ENCODE data around the gene OPALIN. TPM values are rescaled to one million over a fixed set of nuclear protein-coding genes. Genes with fewer than 3 reads are reported as not detected.

Gene OPALIN
- total and polyA plus RNA-seq, 2 donors (not counting 1 experiment from before 2014, with no cell fraction given) = not detected

DNA sequence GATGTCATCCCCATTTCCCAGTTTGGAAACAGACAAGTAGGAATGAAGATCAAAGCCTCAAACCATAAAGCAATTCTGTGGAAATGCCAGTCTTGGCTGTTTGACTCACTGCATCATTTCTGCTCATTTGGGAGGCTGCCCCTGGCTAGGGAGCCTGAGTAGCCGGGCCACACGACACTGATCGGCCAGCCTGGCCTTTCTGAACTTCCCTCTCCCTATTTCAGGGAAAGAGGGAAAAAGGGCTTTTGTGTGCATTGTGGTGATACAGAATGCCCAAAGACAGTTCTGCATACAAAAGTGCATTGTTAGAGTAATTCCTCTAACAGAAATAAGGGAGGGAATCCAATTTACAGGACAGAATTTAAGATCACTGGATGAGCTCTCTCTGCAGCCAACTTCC lies 41.7 kb upstream of the OPALIN start:
- no peak overlapping the region for H3K9ac ChIP-seq (ENCODE audit: low read length)
- intact Hi-C loops (cut with micrococcal nuclease) = no loop called here
- no peak overlapping the region for H2AFZ ChIP-seq (ENCODE audit: insufficient read depth, low read depth, low read length, poor library complexity, severe bottlenecking)
- no CpG with 5 or more reads among the region's 3 CpGs for WGBS (ENCODE audit: insufficient coverage)
- Mint-ChIP-seq H3K27ac (no peak overlapping the region), H3K4me1 (peaks cover 1% of the 10 kb centered on the region), H3K9me3 (ENCODE audit: insufficient read depth) (no peaks in the 10 kb centered on the region), H3K27me3 (peaks cover 38% of the 10 kb centered on the region), H3K4me3 (no peak overlapping the region)
- H3K79me2 ChIP-seq (ENCODE audit: control insufficient read depth, insufficient read depth, low read length) = no peaks in the 10 kb centered on the region
- H3K27ac ChIP-seq (ENCODE audit: low read length in 2 of 2) = no peak overlapping the region
- no peaks in the 10 kb centered on the region for H4K20me1 ChIP-seq (ENCODE audit: control insufficient read depth, insufficient read depth, low read length, poor library complexity, severe bottlenecking)
- H3K9me3 ChIP-seq (ENCODE audit: control extremely low read depth in 1 of 3, control insufficient read depth in 2 of 3, insufficient read depth in 1 of 3, low read length in 2 of 3) = no peaks in the 10 kb centered on the region
- ChIA-PET POLR2A (no interaction called here), CTCF (no interaction called here)
- no peak overlapping the region for H3K4me2 ChIP-seq (replicated peaks; ENCODE audit: low read depth, low read length, poor library complexity, severe bottlenecking)
- peaks cover 0 to 7% of the 10 kb centered on the region in 2 donors for H3K4me1 ChIP-seq (ENCODE audit: control insufficient read depth in 2 of 2, insufficient read depth in 2 of 2, low read length in 2 of 2)
- H3K27me3 ChIP-seq (replicated peaks in 1 of 4; ENCODE audit: control extremely low read depth in 1 of 4, control insufficient read depth in 3 of 4, insufficient read depth in 4 of 4, low read length in 3 of 4) = peaks cover 0 to 14% (median 5%) of the 10 kb centered on the region in 4 experiments
- ATAC-seq (ENCODE audit: low read depth) = no peak
- H3K4me3 ChIP-seq (ENCODE audit: control extremely low read depth in 1 of 5, extremely low read depth in 1 of 5, insufficient read depth in 1 of 5, low read depth in 2 of 5, low read length in 4 of 5) = no peak overlapping the region
- no peak for DNase-seq
- TF ChIP-seq, protein P1, sequence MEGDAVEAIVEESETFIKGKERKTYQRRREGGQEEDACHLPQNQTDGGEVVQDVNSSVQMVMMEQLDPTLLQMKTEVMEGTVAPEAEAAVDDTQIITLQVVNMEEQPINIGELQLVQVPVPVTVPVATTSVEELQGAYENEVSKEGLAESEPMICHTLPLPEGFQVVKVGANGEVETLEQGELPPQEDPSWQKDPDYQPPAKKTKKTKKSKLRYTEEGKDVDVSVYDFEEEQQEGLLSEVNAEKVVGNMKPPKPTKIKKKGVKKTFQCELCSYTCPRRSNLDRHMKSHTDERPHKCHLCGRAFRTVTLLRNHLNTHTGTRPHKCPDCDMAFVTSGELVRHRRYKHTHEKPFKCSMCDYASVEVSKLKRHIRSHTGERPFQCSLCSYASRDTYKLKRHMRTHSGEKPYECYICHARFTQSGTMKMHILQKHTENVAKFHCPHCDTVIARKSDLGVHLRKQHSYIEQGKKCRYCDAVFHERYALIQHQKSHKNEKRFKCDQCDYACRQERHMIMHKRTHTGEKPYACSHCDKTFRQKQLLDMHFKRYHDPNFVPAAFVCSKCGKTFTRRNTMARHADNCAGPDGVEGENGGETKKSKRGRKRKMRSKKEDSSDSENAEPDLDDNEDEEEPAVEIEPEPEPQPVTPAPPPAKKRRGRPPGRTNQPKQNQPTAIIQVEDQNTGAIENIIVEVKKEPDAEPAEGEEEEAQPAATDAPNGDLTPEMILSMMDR (IDR thresholded peaks at IDR 0.05) = no peak
- no peak for TF ChIP-seq EZH2 (IDR thresholded peaks at IDR 0.05; ENCODE audit: borderline replicate concordance, insufficient read depth, low read depth, low read length, poor library complexity, severe bottlenecking)
- no peaks in the 10 kb centered on the region for H3K36me3 ChIP-seq (replicated peaks in 1 of 2; ENCODE audit: control extremely low read depth in 1 of 2, control insufficient read depth in 1 of 2, extremely low read depth in 1 of 2, insufficient read depth in 2 of 2, low read length in 1 of 2)

DNA sequence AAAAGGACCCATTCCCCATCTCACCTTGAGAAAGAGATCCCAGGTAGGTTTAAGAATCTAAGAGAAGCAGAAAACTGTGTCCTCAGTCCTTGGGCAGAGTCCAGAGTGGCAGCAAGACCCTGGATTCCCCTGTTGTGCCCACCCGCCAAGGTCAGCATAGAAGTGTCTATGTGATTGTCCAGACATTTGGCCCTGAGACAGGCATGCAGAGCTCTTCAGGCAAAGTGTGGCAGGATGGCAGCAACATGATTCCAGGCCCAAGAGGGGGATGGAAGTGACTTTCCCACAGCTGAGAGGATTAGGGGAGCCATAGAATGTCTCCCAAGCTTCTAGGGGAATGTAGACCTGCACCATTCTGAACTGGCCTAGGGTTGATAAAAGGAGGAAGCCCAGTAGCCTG lies 39.1 kb upstream of the OPALIN start:
- Histone ChIP-seq H3K27ac (ENCODE audit: low read length in 2 of 2) (no peak overlapping the region), H3K4me2 (replicated peaks; ENCODE audit: low read depth, low read length, poor library complexity, severe bottlenecking) (no peak overlapping the region), H3K4me1 (ENCODE audit: control insufficient read depth in 2 of 2, insufficient read depth in 2 of 2, low read length in 2 of 2) (peaks cover 0 to 7% of the 10 kb centered on the region in 2 donors), H3K4me3 (ENCODE audit: control extremely low read depth in 1 of 5, extremely low read depth in 1 of 5, insufficient read depth in 1 of 5, low read depth in 2 of 5, low read length in 4 of 5) (no peak overlapping the region), H4K20me1 (ENCODE audit: control insufficient read depth, insufficient read depth, low read length, poor library complexity, severe bottlenecking) (no peaks in the 10 kb centered on the region), H3K36me3 (replicated peaks in 1 of 2; ENCODE audit: control extremely low read depth in 1 of 2, control insufficient read depth in 1 of 2, extremely low read depth in 1 of 2, insufficient read depth in 2 of 2, low read length in 1 of 2) (no peaks in the 10 kb centered on the region), H3K9ac (ENCODE audit: low read length) (no peak overlapping the region), H3K27me3 (replicated peaks in 1 of 4; ENCODE audit: control extremely low read depth in 1 of 4, control insufficient read depth in 3 of 4, insufficient read depth in 4 of 4, low read length in 3 of 4) (peaks cover 0 to 14% (median 5%) of the 10 kb centered on the region in 4 experiments), H2AFZ (ENCODE audit: insufficient read depth, low read depth, low read length, poor library complexity, severe bottlenecking) (no peak overlapping the region), H3K79me2 (ENCODE audit: control insufficient read depth, insufficient read depth, low read length) (no peaks in the 10 kb centered on the region), H3K9me3 (ENCODE audit: control extremely low read depth in 1 of 3, control insufficient read depth in 2 of 3, insufficient read depth in 1 of 3, low read length in 2 of 3) (no peaks in the 10 kb centered on the region)
- peaks cover 35% of the 10 kb centered on the region for H3K27me3 Mint-ChIP-seq
- TF ChIP-seq, protein P1 (IDR thresholded peaks at IDR 0.05) = no peak
- no peak for TF ChIP-seq EZH2 (IDR thresholded peaks at IDR 0.05; ENCODE audit: borderline replicate concordance, insufficient read depth, low read depth, low read length, poor library complexity, severe bottlenecking)
- intact Hi-C loops (cut with micrococcal nuclease) = loop anchor here (5.0 to 10.0 kb wide), 3 partner anchors 114 to 244 kb away; partner anchors contain the start of gene TLL2
- DNase-seq (no peak), ATAC-seq (ENCODE audit: low read depth) (no peak)
- CTCF ChIA-PET = interaction anchor here (1.3 to 5.2 kb wide), 3 partner anchors 9 to 813 kb away, joined by 3 to 38 read pairs (median 3); no protein-coding TSS in a partner anchor
- 92% methylated on average over 1 of the region's 1 CpG for WGBS (ENCODE audit: insufficient coverage)
- H3K9me3 Mint-ChIP-seq (ENCODE audit: insufficient read depth) = no peaks in the 10 kb centered on the region
- H3K27ac Mint-ChIP-seq = no peak overlapping the region
- no peak overlapping the region for H3K4me3 Mint-ChIP-seq
- POLR2A ChIA-PET = no interaction called here
- H3K4me1 Mint-ChIP-seq = peaks cover 1% of the 10 kb centered on the region
